ENCODE measurements around the gene NUP133. TPM values are rescaled to one million over a fixed set of nuclear protein-coding genes. Genes with fewer than 3 reads are reported as not detected.
"Not testable (repeated sequence)": the region's sequence is repeated elsewhere in the genome, so short reads cannot be mapped to it uniquely, and the experiment has no call there.

The NUP133 gene
- total RNA-seq, 2 experiments from 2014 or later: 42.9 to 47.8 TPM

DNA sequence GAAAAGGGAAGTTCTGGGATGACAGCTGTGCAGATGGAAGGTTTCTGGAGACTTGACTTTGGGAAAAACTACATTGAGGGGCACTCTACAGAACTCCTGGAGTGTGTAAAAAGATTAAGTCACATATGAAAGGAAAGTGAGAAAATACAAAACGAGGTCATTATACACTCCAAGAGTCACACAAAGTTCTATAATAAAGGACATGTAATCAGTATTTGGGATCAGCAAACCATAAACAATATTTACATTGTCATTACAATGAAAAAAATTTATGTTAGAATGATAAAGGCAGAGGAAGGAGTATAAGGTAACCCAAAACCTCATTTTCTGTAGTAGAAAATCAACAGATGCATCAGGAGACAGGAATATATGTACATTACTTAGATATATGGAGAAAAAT is 22.8 kb downstream of the NUP133 start:
- no peaks in the 10 kb centered on the region for H3K9me3 Mint-ChIP-seq
- no peak overlapping the region for H3K27ac Mint-ChIP-seq
- H3K36me3 Mint-ChIP-seq: peaks cover 32% of the 10 kb centered on the region
- POLR2A ChIA-PET: no interaction called here
- H3K4me1 Mint-ChIP-seq: peaks cover 2% of the 10 kb centered on the region
- DNase-seq (no peak), ATAC-seq (ENCODE audit: low read depth) (no peak)
- H3K27me3 Mint-ChIP-seq: no peaks in the 10 kb centered on the region
- H3K4me3 Mint-ChIP-seq: no peak overlapping the region

DNA sequence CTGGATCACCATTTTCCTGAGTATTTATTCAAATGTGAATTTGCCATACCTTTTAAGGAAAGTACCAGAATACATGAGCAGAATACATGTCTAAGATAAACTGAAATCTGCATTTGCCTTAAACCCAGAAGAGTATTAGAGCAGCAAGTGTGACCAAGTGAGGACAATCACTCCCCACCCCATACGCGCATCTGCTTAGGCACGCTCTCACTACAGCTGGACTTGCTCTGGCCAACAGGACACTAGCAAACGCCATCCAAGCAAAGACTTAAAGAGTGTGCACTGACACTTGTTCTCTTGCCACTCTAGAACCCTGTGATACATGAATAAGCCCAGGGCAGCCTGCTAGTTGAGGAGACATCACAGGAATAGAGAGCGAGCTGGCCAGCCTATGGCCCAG is 25.6 kb downstream of the NUP133 start:
- ATAC-seq (ENCODE audit: low read depth) (no peak), DNase-seq (no peak)
- no peak overlapping the region for H3K4me3 Mint-ChIP-seq
- H3K27ac Mint-ChIP-seq: no peak overlapping the region
- no peaks in the 10 kb centered on the region for H3K27me3 Mint-ChIP-seq
- peaks cover 25% of the 10 kb centered on the region for H3K36me3 Mint-ChIP-seq
- POLR2A ChIA-PET: interaction anchor here (0.6 to 1.7 kb wide), 3 partner anchors 26 to 224 kb away, joined by 3 to 4 read pairs (median 4); partner anchors contain the start of genes NUP133 and RAB4A
- peaks cover 9% of the 10 kb centered on the region for H3K4me1 Mint-ChIP-seq
- no peaks in the 10 kb centered on the region for H3K9me3 Mint-ChIP-seq

- H3K9me3 Mint-ChIP-seq: no peaks in the 10 kb centered on the region
- no peak overlapping the region for H3K4me3 Mint-ChIP-seq
- no peak for ATAC-seq (ENCODE audit: low read depth)
- POLR2A ChIA-PET: interaction anchor here (0.7 to 1.6 kb wide), 2 partner anchors 28 to 137 kb away, joined by 3 to 4 read pairs; partner anchors contain the start of genes CCSAP and NUP133
- DNase-seq: no peak
- no peaks in the 10 kb centered on the region for H3K27me3 Mint-ChIP-seq
- no peak overlapping the region for H3K27ac Mint-ChIP-seq
- H3K4me1 Mint-ChIP-seq: peaks cover 9% of the 10 kb centered on the region
- H3K36me3 Mint-ChIP-seq: peaks cover 18% of the 10 kb centered on the region
Observed at GRCh38 chr1:229480495-229480894, 27.6 kb downstream of the NUP133 start.

- ATAC-seq (ENCODE audit: low read depth) (no peak), DNase-seq (no peak)
- Mint-ChIP-seq H3K4me3 (no peak overlapping the region), H3K36me3 (peaks cover 22% of the 10 kb centered on the region), H3K27me3 (no peaks in the 10 kb centered on the region), H3K27ac (no peak overlapping the region), H3K9me3 (no peaks in the 10 kb centered on the region), H3K4me1 (peaks cover 9% of the 10 kb centered on the region)
- POLR2A ChIA-PET: interaction anchor here (0.7 to 1.6 kb wide), 2 partner anchors 28 to 137 kb away, joined by 3 to 4 read pairs; partner anchors contain the start of genes CCSAP and NUP133
Observed at GRCh38 chr1:229479660-229480399, 28.3 kb downstream of the NUP133 start.

- no peak for DNase-seq
- POLR2A ChIA-PET: interaction anchor here (1.6 kb wide), 1 partner anchor 29 kb away, joined by 3 read pairs; the partner anchor contains the start of gene NUP133
- Mint-ChIP-seq H3K9me3 (no peaks in the 10 kb centered on the region), H3K27ac (no peak overlapping the region), H3K27me3 (no peaks in the 10 kb centered on the region), H3K4me1 (peaks cover 9% of the 10 kb centered on the region), H3K36me3 (peaks cover 24% of the 10 kb centered on the region), H3K4me3 (no peak overlapping the region)
- ATAC-seq (ENCODE audit: low read depth): no peak
Observed at GRCh38 chr1:229478852-229479251, 29.3 kb downstream of the NUP133 start.

DNA sequence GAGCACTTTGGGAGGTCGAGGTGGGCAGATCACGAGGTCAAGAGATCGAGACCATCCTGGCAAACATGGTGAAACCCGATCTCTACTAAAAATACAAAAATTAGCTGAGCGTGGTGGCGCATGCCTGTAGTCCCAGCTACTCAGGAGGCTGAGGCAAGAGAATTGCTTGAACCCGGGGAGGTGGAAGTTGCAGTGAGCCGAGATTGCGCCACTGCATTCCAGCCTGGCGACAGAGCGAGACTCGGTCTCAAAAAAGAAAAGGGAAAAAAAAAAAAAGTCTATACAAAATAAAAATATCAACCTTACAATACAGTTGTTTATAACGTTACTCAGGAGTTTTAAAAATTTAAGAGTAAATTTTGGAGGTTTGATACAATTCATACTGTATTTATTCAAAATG is 32.3 kb downstream of the NUP133 start:
- H3K4me1 Mint-ChIP-seq; ATAC-seq (ENCODE audit: low read depth); DNase-seq; H3K27ac Mint-ChIP-seq; H3K9me3 Mint-ChIP-seq; H3K27me3 Mint-ChIP-seq; POLR2A ChIA-PET; H3K4me3 Mint-ChIP-seq: not testable (repeated sequence)
- peaks cover 23% of the 10 kb centered on the region for H3K36me3 Mint-ChIP-seq

DNA sequence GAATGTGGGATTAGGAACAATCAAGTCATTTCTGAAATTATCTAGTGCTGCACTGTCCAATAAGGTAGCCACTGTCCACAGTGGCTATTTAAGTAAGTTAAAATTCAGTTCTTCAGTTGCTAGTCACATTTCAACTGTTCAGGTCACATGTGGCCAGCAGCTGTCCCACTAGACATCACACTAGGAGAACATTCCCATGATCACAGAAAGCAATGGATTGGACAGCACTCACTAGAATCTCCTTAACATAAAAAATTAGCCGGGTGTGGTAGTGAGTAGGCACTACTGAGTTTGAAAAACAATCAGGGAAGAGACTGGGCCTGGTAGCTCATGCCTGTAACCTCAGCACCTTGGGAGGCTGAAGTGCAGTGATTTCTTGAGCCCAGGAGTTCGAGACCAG is 33.6 kb downstream of the NUP133 start:
- no peak for ATAC-seq (ENCODE audit: low read depth)
- Mint-ChIP-seq H3K27ac (no peak overlapping the region), H3K9me3 (no peaks in the 10 kb centered on the region), H3K36me3 (peaks cover 21% of the 10 kb centered on the region), H3K4me1 (peaks cover 2% of the 10 kb centered on the region), H3K27me3 (no peaks in the 10 kb centered on the region), H3K4me3 (no peak overlapping the region)
- POLR2A ChIA-PET: no interaction called here
- no peak for DNase-seq

DNA sequence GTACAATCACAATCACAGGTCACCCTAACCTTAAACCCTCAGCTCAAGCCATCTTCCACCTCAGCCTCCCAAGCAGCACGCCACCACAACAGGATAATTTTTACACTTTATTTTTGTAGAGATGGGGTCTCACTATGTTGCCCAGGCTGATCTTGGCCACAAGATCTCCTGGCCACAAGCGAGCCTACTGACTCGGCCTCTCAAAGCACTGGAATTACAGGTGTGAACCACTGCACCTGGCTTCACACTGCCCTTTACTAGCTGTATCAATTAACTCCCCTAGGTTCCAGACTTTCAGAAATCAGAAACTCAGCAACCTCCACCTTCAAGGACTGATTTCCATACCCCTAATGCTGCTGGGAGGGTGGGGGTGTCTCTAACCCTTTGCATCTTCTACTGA is 37.0 kb downstream of the NUP133 start:
- Mint-ChIP-seq H3K9me3 (no peaks in the 10 kb centered on the region), H3K36me3 (peaks cover 20% of the 10 kb centered on the region), H3K27ac (no peak overlapping the region), H3K27me3 (no peaks in the 10 kb centered on the region), H3K4me1 (no peaks in the 10 kb centered on the region), H3K4me3 (no peak overlapping the region)
- no peak for DNase-seq
- no peak for ATAC-seq (ENCODE audit: low read depth)
- POLR2A ChIA-PET: no interaction called here

- no peaks in the 10 kb centered on the region for H3K27me3 Mint-ChIP-seq
- peaks cover 20% of the 10 kb centered on the region for H3K36me3 Mint-ChIP-seq
- H3K4me3 Mint-ChIP-seq: no peak overlapping the region
- no peaks in the 10 kb centered on the region for H3K4me1 Mint-ChIP-seq
- POLR2A ChIA-PET: no interaction called here
- no peaks in the 10 kb centered on the region for H3K9me3 Mint-ChIP-seq
- H3K27ac Mint-ChIP-seq: no peak overlapping the region
- no peak for DNase-seq
- no peak for ATAC-seq (ENCODE audit: low read depth)
Observed at GRCh38 chr1:229470406-229471043, 37.6 kb downstream of the NUP133 start.

DNA sequence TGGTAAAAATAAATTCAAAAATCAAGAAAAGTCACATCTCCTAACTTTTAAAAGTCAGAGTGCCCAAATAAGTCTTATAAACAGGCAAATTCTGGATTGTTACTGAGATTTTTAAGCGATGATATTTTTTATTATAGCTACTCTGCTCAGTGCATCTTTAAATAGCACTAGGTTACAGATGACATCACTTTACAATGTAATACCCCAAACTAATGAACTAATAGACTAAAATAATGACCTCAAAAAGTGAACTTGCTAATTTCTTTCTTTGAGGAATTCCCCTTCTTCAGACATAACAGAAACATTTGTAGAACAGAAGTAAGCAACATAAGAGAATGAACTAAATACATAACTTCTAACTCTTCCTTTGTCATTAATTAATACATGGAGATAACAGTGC is 41.3 kb downstream of the NUP133 start:
- ATAC-seq (ENCODE audit: low read depth) (no peak), DNase-seq (no peak)
- Mint-ChIP-seq H3K27ac (no peak overlapping the region), H3K27me3 (no peaks in the 10 kb centered on the region), H3K9me3 (no peaks in the 10 kb centered on the region), H3K4me3 (no peak overlapping the region), H3K4me1 (no peaks in the 10 kb centered on the region), H3K36me3 (peaks cover 32% of the 10 kb centered on the region)
- POLR2A ChIA-PET: no interaction called here

DNA sequence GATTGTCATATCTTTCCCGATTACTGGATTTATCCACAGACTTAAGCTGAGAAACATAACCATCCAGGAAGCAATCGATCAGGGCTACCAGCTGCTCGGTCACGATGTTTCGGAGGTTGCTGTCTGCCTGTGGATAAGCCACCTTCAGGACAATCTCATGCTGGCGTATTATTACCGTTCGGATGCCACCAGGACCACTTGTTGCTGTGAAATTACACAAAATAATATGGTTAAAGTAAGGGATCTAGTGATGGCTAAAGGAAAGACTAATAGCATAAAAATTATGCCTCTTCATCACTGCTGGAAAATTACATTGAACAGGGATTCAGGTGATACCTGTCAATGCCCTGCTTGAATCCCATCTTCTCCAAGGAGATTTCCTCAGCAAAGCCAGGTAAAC is 43.5 kb downstream of the NUP133 start:
- Mint-ChIP-seq H3K9me3 (no peaks in the 10 kb centered on the region), H3K27me3 (no peaks in the 10 kb centered on the region), H3K4me1 (no peaks in the 10 kb centered on the region), H3K36me3 (peaks cover 35% of the 10 kb centered on the region), H3K4me3 (no peak overlapping the region), H3K27ac (no peak overlapping the region)
- no peak for DNase-seq
- POLR2A ChIA-PET: no interaction called here
- no peak for ATAC-seq (ENCODE audit: low read depth)

GRCh38 chr1:229461032-229461668 is 47.0 kb downstream of the NUP133 start:
- H3K27ac Mint-ChIP-seq: no peak overlapping the region
- H3K36me3 Mint-ChIP-seq: peaks cover 41% of the 10 kb centered on the region
- no peaks in the 10 kb centered on the region for H3K9me3 Mint-ChIP-seq
- no peaks in the 10 kb centered on the region for H3K27me3 Mint-ChIP-seq
- peaks cover 4% of the 10 kb centered on the region for H3K4me1 Mint-ChIP-seq
- POLR2A ChIA-PET: interaction anchor here (0.6 kb wide), 1 partner anchor 15 kb away, joined by 4 read pairs; no protein-coding TSS in a partner anchor
- no peak overlapping the region for H3K4me3 Mint-ChIP-seq
- DNase-seq: no peak
- no peak for ATAC-seq (ENCODE audit: low read depth)

GRCh38 chr1:229459815-229460214 is 48.3 kb downstream of the NUP133 start:
- POLR2A ChIA-PET: no interaction called here
- Mint-ChIP-seq H3K4me3 (no peak overlapping the region), H3K27ac (no peak overlapping the region), H3K36me3 (peaks cover 39% of the 10 kb centered on the region), H3K27me3 (no peaks in the 10 kb centered on the region), H3K4me1 (peaks cover 6% of the 10 kb centered on the region), H3K9me3 (no peaks in the 10 kb centered on the region)
- DNase-seq (no peak), ATAC-seq (ENCODE audit: low read depth) (no peak)

Measured in activated naive CD8-positive, alpha-beta T cell treated with anti-CD3 and anti-CD28 coated beads, Interleukin-2, amount 10 ng/mL, durations not matched to agents 7 days and 5 days (primary cell).